Non-pigmented ciliary epithelial cell (primary cell): ENCODE data around the gene MS4A10.

Experiments used
- DNase-seq: peaks from one replicate; pipeline ENCODE4 v3.0.0-alpha.2; 2010; ENCODE audit warnings: low read depth

MS4A10 gene

DNA sequence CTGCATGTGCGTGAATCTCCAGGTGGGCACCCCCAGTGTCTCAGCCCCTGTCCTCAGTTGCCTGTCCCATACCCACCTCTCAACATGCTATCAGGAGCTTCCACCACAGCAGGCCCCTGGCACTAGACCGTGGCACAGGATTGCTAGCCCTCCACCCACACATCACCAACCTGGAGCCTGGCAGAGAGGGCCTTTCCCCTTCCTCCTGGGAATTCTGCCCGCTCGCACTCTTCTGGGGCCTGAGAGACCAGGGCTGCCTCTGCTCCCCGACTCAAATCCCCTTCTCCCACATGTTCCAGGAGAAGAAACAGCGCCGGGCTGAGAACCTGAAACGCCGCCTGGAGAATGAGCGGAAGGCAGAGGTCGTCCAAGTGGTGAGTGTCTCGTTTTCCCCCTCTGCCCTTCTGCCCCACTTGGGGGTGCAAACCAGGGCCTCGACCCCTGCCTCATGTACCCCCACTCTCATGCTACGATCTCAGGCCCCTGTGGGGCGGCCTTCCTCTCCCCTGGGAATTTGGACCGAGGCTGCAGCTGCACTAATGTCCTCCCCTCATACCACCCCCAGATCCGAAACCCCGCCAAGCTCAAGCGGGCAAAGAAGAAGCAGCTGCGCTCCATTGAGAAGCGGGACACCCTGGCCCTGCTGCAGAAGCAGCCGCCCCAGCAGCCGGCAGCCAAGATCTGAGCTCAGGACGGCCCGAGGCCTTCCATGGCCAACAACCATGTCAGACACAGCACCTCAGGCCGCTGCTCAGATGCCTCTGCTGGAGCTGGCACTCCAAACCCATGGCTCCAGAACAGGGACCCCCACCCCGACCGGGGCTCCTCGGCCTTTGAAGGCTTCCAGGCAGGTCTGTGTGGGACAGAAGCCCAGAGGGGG, 64.7 kb downstream of the MS4A10 start:
- DNase-seq = no peak
